Measurements from ENCODE around the gene RAP2C.

RAP2C gene

GRCh38 chrX:132184871-132185270 lies 34.4 kb downstream of the RAP2C start:
- TF ChIP-seq, protein P1, sequence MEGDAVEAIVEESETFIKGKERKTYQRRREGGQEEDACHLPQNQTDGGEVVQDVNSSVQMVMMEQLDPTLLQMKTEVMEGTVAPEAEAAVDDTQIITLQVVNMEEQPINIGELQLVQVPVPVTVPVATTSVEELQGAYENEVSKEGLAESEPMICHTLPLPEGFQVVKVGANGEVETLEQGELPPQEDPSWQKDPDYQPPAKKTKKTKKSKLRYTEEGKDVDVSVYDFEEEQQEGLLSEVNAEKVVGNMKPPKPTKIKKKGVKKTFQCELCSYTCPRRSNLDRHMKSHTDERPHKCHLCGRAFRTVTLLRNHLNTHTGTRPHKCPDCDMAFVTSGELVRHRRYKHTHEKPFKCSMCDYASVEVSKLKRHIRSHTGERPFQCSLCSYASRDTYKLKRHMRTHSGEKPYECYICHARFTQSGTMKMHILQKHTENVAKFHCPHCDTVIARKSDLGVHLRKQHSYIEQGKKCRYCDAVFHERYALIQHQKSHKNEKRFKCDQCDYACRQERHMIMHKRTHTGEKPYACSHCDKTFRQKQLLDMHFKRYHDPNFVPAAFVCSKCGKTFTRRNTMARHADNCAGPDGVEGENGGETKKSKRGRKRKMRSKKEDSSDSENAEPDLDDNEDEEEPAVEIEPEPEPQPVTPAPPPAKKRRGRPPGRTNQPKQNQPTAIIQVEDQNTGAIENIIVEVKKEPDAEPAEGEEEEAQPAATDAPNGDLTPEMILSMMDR (IDR thresholded peaks at IDR 0.05; ENCODE audit: insufficient read depth, missing control alignments), result no peak
- DNase-seq (ENCODE audit: insufficient read length, low spot score), result no peak
- no peak for FAIRE-seq

- FAIRE-seq, result no peak
- TF ChIP-seq, protein P1 (IDR thresholded peaks at IDR 0.05; ENCODE audit: insufficient read depth, missing control alignments), result no peak
- no peak for DNase-seq (ENCODE audit: insufficient read length, low spot score)
These were observed 37.9 kb downstream of the RAP2C start for GRCh38 chrX:132181364-132181763.

DNA sequence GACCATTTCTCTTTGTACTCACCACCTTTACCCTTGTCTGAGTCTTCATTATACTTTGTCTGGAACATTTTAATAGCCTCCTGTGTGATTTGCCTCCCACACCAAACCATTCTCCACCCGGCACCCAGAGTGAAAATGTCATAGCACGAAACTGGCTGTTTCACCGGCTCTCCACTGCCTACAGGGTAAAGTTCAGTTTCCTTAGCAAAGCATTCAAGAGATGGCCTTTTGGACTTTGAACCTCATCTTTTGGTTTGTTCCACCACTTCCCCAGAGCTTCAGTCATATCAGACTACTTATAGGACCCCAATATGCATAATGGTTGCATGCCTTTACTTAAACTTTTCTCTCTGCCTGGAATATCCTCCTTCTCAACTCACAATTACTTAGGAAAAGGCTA lies 38.3 kb downstream of the RAP2C start:
- FAIRE-seq (no peak), DNase-seq (ENCODE audit: insufficient read length, low spot score) (no peak)
- TF ChIP-seq, protein P1 (IDR thresholded peaks at IDR 0.05; ENCODE audit: insufficient read depth, missing control alignments), result no peak

DNA sequence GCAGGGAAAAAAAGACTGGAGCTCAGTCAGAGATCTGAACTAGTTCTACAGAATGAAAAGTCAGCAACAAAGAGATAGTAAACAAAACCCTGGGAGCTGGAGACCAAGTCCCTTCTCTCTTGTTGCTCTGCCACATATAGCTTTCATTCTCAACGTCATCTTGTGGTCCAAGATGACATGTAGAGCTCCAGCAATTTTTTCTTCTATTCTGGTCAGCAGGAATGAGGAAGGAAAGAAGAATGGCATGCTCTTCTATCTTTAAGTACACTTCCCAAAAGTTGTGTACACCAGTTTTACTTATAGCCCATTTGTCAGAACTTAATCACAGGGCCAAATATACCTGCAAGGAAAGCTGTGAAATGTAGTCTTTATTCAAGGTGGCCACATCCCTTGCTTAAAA lies 45.6 kb downstream of the RAP2C start:
- FAIRE-seq (no peak), DNase-seq (ENCODE audit: insufficient read length, low spot score) (no peak)
- TF ChIP-seq, protein P1 (IDR thresholded peaks at IDR 0.05; ENCODE audit: insufficient read depth, missing control alignments), result no peak

DNA sequence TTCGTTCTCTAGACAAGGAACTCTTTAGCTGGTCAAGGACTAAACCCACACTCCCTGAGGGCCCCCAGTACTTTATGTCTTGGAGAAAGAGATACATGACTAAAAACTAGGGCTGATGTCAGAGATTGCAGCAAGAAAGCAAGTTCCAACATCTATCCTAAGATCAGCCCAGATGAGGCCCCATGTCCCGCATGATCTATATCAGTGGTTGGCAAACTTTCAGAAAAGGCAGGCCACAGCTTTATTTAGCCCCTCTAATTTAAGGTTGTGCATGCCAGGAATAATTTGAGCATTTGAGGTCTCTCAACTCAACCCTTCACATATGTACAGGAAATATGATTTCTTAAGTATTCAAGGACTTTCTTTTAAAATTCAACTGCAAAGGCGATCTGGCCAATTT lies 47.4 kb downstream of the RAP2C start:
- TF ChIP-seq, protein P1 (IDR thresholded peaks at IDR 0.05; ENCODE audit: insufficient read depth, missing control alignments), result no peak
- DNase-seq (ENCODE audit: insufficient read length, low spot score), result no peak
- FAIRE-seq, result no peak

DNA sequence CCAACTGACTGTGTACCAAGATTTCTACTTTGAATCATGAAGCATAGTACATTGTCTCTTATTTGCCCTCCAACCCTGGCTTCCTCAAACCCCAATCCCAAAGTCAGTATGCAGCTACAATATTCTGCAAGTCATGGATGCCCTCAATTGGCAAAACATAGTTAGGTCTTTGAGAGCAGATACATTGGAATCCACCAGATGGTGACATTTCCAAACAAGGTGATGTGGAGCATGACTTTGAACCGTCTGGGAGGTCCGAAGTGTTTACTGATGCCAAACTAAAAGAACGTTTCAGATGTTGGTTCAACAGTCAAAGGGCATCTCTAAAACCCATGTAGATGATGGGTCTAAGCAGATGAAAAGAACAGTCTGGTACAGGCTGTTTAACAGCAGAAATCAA lies 47.8 kb downstream of the RAP2C start:
- DNase-seq (ENCODE audit: insufficient read length, low spot score), result no peak
- TF ChIP-seq, protein P1 (IDR thresholded peaks at IDR 0.05; ENCODE audit: insufficient read depth, missing control alignments), result no peak
- FAIRE-seq, result no peak

DNA sequence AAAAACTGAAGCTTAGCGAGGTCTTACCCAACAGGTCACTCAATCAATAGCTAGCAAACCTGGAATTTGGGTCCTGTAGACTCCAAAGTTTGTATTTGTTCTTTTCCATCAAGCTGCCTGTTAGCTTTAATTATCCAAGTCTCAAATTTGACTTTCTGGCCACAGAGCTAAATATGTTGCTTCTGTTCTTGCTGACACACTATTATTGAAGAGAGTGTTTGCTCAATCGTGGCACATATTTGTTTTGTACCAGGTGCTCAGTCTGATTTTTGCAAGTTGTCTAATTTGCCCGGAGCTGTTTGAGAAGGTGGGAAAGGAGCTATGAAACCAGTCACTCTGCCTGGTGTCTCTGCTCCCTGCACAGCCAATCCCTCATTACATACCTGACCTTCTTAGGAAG lies 49.7 kb downstream of the RAP2C start:
- no peak for FAIRE-seq
- no peak for DNase-seq (ENCODE audit: insufficient read length, low spot score)
- TF ChIP-seq, protein P1 (IDR thresholded peaks at IDR 0.05; ENCODE audit: insufficient read depth, missing control alignments), result no peak

Data from D721Med (cell line).